G401 (cell line): Measurements from ENCODE around the gene FAM168B. TPM values are rescaled to one million over a fixed set of nuclear protein-coding genes. Genes with fewer than 3 reads are reported as not detected.
A peak's percentile ranks its signal among the peaks of the same experiment; 100 is the strongest.

ENCODE experiments used
- DNase-seq: peaks from one replicate; pipeline ENCODE4 v3.0.0-alpha.2; 2015; ENCODE audit warnings: low spot score
- in situ Hi-C: cut with HindIII; loops from 2 replicates; pipeline ENCODE4 v1.10.0; 2016; ENCODE audit warnings: low sequenced_read_pairs, mixed read lengths
- total RNA-seq: library from RNA; depleted of rRNA; stranded (reverse); fragments of >200 nt; shearing (Covaris generic); gene quantifications from 2 replicates; pipeline ENCODE4 v1.2.3, GENCODE V29; 2014

Gene FAM168B
- total RNA-seq, 1 experiment from 2014 or later = 92.2 TPM

DNA sequence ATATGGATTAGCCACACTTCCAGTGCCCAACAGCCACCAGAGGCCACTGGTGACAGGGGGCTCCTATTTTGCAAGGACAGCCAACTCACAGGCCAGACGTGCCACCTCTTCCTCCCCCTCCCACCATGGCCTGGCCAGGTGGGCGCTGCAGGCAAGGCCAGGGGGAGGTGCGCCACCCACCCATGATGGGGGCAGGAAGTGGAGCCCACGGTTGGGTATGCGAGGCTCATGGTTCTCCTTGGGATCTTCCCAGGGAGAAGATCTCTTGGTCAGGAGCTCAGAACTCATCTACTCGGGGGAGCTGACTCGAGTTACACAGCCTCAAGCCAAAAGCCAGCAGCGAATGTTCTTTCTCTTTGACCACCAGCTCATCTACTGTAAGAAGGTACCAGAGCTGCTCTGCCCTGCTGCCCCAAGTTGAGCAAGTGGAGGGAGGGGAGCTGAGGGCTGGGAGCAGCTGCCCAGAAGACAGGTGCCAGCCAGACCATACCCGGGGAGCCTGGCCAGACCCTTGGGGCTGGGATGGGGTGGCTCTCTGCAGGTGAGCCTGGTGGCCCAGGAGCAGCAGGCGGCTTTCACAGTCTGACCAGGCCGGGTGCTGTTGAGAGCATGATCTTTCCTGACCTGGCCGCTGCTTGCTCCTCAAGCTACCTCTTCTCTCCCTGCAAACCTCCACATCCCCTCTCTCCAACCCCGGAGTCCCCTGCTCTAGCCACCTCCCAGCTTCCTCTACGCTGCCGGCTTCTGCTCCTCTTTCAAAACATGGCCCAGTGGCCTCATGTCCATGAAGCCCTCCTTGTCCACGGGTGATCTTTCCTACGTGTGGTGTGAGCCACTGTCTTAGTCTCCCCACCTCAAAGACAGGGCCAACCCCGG, 49.8 kb downstream of the FAM168B start:
- DNase-seq = no peak

DNA sequence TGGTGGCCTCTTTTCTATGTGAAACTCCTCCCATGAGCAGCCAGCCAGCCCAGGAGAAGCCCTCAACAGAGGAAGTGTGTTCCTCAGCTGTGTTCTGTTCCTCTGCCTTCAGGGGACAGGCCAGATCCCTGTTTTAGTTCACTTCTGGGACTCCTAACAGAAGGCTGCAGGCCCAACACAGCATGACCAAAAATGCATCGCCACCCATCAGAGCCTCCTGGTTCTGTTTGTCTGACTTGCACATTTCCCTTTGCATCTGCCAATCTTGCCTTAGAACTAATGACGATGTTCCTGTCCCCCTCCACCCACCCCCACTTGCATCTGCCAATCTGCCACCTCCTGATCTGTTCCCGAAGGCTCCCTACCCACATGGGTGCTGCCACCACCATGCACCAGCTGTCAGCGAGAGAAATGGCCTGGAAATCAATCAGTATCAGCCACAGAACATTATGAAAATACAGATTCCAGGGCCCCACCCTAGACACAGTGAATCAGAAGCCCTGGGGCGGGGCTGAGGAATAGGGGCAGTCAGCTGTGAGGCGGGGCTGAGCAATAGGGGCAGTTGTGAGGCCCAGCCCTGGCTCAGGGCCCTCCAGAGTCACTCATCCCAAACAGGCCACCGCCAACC, 51.0 kb downstream of the FAM168B start:
- in situ Hi-C loops = no loop called here
- no peak for DNase-seq

More for the DNA sequence above, 49.8 kb downstream of the FAM168B start:
- in situ Hi-C loops = no loop called here

GRCh38 chr2:131041402-131042147, 51.7 kb downstream of the FAM168B start:
- no peak for DNase-seq
- in situ Hi-C loops = no loop called here

DNA sequence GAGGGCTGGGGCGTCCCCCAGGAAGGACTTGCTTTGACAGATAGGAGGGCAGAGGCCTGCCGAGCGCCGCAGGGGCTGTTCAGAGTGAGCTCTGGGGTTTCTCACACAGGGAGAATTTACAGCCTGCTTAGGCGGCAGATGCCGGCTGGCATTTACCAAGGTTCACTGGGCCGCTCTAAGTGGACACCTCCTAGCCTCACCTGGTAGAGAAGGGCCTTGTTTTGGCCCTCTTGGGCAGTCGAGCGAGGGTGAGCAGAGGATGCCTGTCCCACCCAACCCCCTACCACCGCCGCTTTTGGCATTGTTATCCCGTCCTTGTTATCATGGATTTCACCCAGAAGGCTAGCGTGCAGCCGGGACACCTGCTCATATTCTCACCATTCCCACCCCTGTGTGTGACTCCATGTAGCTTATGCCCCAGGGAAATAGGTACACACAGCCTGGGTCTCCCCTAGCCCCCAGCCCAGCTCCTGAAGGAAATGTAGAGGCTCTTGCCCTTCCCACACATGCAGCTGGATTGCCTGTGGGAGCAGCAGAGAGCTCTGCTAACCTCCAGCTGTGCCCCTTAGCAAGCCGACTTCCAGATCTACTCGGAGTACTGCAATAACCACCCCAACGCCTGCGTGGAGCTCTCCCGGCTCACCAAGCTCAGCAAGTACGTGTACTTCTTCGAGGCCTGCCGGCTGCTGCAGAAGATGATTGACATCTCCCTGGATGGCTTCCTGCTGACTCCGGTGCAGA, 52.4 kb downstream of the FAM168B start:
- DNase-seq = no peak
- in situ Hi-C loops = no loop called here

GRCh38 chr2:131039908-131040660, 53.2 kb downstream of the FAM168B start:
- in situ Hi-C loops = no loop called here
- DNase-seq = no peak

GRCh38 chr2:131039535-131039907, 53.7 kb downstream of the FAM168B start:
- in situ Hi-C loops = no loop called here
- DNase-seq = peak; percentile 37

- in situ Hi-C loops = no loop called here
- DNase-seq = no peak
Observed at GRCh38 chr2:131039101-131039440, 54.2 kb downstream of the FAM168B start.

DNA sequence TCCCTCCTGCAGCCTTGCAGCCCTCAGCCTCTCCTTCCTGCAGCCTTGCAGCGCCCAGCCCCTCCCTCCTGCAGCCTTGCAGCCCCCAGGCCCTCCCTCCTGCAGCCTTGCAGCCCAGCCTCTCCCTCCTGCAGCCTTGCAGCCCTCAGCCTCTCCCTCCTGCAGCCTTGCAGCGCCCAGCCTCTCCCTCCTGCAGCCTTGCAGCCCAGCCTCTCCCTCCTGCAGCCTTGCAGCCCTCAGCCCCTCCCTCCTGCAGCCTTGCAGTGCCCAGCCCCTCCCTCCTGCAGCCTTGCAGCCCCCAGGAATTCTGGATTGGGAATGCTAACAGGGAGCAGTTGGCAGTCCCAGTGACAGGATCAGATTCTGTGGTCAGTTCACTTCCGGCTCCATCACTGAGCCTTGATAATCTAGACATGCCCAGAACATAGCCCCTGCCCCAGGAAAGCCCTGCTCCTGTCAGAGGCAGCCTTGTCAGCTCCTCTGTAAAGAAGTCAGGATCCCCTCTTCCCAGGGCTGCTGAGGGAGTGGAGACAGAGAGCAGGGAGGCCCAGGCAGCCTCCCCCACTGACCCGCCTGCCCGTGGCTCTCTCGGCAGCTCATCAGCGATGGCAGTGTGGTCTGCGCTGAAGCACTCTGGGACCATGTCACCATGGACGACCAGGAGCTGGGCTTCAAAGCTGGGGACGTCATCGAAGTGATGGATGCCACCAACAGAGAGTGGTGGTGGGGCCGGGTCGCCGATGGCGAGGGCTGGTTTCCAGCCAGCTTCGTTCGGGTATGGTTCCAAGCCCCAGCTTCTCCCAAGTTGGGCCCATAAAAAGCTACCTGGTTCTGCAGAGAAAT, 54.8 kb downstream of the FAM168B start:
- DNase-seq = no peak
- in situ Hi-C loops = no loop called here

GRCh38 chr2:131037398-131038257, 55.6 kb downstream of the FAM168B start:
- no peak for DNase-seq
- in situ Hi-C loops = no loop called here

DNA sequence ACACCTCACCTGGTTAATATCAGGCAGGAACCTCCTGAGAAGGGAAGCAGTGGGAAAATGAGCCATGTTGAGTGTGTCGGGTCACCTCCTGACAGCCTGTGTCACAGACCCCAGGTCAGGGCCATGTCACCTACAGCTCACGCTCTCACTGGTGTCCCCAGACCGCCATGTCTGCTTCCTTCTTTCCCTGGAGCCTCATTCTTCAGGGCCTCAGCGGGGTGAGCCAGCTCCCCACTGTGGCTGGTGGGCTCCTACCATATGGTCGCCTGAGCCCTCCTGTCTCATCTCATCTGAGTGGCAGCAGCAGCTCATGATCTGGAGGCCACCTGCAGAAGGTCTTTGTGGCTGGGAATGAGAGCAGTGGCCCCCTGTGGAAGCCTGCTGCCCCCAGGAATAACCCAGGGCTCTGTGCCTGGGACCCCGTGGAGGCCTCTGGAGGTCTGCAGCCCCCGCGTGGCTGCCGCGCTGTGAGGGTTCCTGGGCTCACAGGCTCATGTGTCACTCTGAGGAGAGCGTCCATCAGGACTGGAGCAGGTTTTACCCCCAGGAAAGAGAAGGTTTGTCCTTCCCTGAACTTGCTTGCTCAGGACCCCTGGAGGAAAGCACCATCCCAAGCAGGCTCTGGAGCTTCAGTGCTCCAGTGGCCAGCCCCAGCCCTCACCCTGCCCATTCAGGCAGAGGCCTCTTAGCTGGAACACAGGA, 56.4 kb downstream of the FAM168B start:
- in situ Hi-C loops = no loop called here
- DNase-seq = no peak

DNA sequence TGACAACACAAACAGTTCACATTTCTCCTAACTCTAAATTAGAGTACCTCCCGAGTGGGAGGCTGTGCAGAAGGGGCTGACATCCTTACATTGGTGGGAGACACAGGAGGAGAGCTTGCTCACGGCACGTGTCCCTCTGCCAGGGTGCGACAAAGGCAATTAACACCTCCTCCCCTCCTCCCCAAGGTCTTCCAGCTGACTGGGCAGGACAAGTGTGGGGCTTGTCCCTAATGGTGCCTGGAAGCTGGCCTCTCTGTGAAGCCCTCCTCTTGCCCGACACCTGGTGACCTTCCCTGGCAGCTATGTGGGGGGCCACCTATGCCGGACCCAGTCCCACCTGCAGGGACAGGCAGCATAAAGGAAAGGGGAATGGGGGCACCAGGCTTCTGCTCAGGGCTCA, 57.0 kb downstream of the FAM168B start:
- no peak for DNase-seq
- in situ Hi-C loops = no loop called here

DNA sequence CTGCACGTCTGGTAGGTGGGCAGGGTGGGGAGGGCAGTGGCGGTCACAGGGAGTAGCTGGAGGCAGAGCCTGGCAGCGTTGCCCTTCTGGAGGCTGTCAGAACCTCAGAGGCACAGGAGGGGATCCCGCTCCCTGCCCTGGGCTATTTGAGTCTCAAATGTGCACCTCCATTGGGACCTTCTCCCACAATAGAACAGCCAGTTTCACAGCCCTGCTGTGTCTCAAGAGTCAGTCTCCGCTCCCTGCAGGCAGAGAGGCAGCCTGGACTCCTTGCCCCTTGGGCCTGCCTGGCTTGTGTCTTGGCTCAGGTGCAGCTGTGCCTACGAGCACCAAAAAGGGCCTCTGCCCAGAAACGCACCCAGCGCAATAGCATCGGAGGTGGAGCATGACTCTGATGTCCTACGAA, 57.4 kb downstream of the FAM168B start:
- no peak for DNase-seq
- in situ Hi-C loops = no loop called here

GRCh38 chr2:131035112-131035825, 58.0 kb downstream of the FAM168B start:
- in situ Hi-C loops = no loop called here
- DNase-seq = no peak

DNA sequence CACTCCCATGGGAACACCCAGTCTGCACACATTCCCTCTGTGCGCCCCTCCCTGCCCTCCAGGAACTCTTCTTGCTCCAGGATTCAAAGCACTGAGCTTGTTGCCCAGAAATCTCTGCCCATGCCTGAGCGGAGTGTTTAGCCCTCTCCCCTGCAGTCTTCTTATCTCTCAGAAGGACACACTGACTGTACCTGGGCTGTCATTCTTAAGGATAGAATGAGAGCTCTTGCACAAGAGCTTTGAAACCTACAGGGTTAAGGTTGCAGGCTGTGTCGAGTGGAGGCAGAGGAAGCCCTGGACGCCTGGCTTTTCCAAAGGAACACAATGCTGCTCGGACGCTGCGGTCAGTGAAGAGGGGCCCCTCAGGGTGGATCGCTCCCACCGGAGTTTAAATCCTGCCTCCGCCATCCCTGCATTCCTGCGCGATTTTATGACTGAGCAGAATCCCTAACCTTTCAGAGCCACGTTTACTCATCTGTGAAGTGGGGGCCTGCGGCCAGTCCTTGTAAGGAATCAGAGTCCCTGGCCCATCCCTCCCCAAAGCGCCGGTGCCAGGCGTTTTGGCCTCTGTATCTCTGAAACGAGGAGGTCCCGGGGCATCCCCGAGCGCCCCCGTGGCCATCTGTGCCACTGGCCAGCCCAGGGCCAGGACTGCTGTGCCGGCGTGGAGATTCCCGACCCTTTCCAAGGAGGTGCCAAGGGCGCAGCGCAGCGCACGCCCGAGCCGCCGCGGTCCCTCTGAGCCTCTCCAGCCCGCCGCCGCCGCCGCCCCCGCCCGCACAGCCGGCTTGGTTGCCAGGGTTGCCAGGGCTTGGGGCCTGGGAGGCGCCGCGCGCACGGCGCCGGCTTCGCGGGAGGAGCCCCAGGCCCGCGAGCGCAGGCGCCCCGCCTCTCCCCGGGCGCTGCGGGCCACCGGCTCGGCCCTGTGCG, 58.9 kb downstream of the FAM168B start:
- peak; percentile 42 for DNase-seq
- in situ Hi-C loops = no loop called here

DNA sequence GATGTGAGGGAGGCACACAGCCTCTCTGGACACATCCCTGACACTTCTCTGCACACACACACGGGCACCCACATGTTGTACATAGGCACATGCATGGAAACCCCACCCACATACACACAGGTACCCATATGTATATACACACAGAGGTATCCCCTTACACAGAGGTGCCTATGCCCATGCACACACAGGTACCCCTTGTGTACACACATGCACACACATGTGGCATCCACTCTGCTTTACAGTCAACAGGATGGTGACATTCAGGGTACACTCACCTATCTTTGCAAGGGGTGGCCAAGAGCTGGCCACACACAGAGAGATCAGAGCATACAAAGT, 59.5 kb downstream of the FAM168B start:
- no peak for DNase-seq
- in situ Hi-C loops = no loop called here
